Left lung (tissue), 10 donors: Measurements from ENCODE around the gene FBP1. TPM values are rescaled to one million over a fixed set of nuclear protein-coding genes. Genes with fewer than 3 reads are reported as not detected.

Experiments
- ATAC-seq: fragments of 200-7000 bp; cut with Tn5 transposase; one replicate; pipeline ENCODE4 v1.9.1; 2020; ENCODE audit warnings: moderate library complexity
- DNase-seq, 4 donors: peaks; one replicate each; pipeline ENCODE4 v3.0.0-alpha.2; 2013 to 2020
- H3K27ac ChIP-seq, 2 donors: fragments of 200-600 bp; sonication (generic) in 1 of 2; one replicate each; pipeline versions ENCODE4 v1.5.0 to v1.8.0; 2020 to 2021
- H3K27me3 ChIP-seq, 2 donors: fragments of 200-600 bp; sonication (generic) in 1 of 2; one replicate each; pipeline versions ENCODE4 v1.5.0 to v1.8.0; 2020 to 2021
- H3K36me3 ChIP-seq, 2 donors: fragments of 200-600 bp; sonication (generic) in 1 of 2; one replicate each; pipeline versions ENCODE4 v1.5.0 to v1.8.0; 2020 to 2021
- H3K4me1 ChIP-seq, 2 donors: fragments of 200-600 bp; one replicate each; pipeline ENCODE4 v1.8.0; 2021
- H3K4me3 ChIP-seq, 2 donors: fragments of 200-600 bp; sonication (generic) in 1 of 2; one replicate each; pipeline versions ENCODE4 v1.5.0 to v1.8.0; 2020 to 2021; ENCODE audit warnings: mild to moderate bottlenecking in 1 of 2
- H3K9me3 ChIP-seq, 2 donors: fragments of 200-600 bp; sonication (generic) in 1 of 2; one replicate each; pipeline versions ENCODE4 v1.5.0 to v1.8.0; 2020 to 2021
- intact Hi-C, 2 donors: fragments of 100-400 bp; cut with DNase I; formaldehyde crosslinking; loops; one replicate each; pipeline versions ENCODE4 v1.11.2 to v1.14.2; 2022
- polyA plus RNA-seq, 6 donors: library from polyadenylated mRNA; unstranded; fragments of 120-200 nt; gene quantifications; one replicate each; pipeline ENCODE4 v1.2.1, GENCODE V29; 2013; ENCODE audit not compliant: insufficient read length in 6 of 6
- total RNA-seq, 2 donors: library from RNA; stranded (reverse); fragmentation: NEBNext Ultra II Directional; extraction: Animal tissue kit (Norgen Biotek cat#: 25700); gene quantifications; one replicate each; pipeline ENCODE4 v1.2.1, GENCODE V29; 2021
- TF ChIP-seq, protein P1 (sequence below), 2 donors: fragments of 200-600 bp; sonication (generic) in 1 of 2; IDR thresholded peaks; one replicate each; pipeline versions ENCODE4 v1.5.0 to v1.8.0; 2021; ENCODE audit warnings: antibody characterized with exemption in 2 of 2
- donor health status: DM: no; HTN: yes; CAD: no.
- donor health status: DM: no; HTN: no; CAD: no.

Gene FBP1
- total and polyA plus RNA-seq, 8 donors: 15.9 to 210 (median 21.9) TPM

DNA sequence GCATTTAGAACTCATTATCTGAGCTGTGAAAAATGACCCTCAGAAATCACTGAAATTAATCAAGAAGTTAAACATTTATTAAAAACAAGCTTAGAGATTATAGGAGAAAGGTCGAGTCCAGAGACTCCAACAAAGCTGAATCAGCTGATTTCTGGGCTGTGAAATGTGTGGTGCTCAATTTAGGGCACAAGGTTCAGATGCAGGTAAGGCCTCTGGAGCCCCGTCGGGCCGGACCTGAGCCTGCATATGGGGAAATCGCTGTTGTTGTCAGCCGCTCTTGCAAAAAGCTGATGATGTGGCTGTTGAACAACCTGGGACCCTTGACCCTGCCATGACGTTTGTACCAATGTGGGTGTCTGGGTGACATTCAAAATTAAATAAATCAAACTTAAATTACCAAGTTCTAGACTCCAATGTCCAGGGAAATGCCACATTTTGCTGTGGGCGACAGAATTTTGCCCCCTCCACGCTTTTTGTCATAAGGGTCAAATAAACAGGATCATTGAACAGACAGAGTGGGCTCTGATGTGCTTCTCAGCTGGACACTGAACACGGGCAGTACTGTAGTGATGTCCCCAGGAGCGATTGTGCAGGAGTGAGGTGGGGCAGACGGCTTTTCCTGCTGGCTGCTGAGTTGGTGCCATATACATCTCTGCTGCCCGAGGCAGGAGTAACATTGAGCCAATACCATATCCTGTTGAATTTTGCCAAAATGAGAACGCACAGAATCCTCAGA lies 27.2 kb upstream of the FBP1 start:
- no peaks in the 10 kb centered on the region for H3K9me3 ChIP-seq
- intact Hi-C loops: no loop called here
- H3K27ac ChIP-seq: no peak overlapping the region
- H3K36me3 ChIP-seq: no peaks in the 10 kb centered on the region
- TF ChIP-seq, protein P1, sequence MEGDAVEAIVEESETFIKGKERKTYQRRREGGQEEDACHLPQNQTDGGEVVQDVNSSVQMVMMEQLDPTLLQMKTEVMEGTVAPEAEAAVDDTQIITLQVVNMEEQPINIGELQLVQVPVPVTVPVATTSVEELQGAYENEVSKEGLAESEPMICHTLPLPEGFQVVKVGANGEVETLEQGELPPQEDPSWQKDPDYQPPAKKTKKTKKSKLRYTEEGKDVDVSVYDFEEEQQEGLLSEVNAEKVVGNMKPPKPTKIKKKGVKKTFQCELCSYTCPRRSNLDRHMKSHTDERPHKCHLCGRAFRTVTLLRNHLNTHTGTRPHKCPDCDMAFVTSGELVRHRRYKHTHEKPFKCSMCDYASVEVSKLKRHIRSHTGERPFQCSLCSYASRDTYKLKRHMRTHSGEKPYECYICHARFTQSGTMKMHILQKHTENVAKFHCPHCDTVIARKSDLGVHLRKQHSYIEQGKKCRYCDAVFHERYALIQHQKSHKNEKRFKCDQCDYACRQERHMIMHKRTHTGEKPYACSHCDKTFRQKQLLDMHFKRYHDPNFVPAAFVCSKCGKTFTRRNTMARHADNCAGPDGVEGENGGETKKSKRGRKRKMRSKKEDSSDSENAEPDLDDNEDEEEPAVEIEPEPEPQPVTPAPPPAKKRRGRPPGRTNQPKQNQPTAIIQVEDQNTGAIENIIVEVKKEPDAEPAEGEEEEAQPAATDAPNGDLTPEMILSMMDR (IDR thresholded peaks at IDR 0.05): no peak
- no peaks in the 10 kb centered on the region for H3K27me3 ChIP-seq
- H3K4me3 ChIP-seq: no peak overlapping the region
- DNase-seq: no peak
- ATAC-seq: no peak
- H3K4me1 ChIP-seq: peaks cover 0 to 12% of the 10 kb centered on the region in 2 donors

GRCh38 chr9:94665613-94666012 lies 26.3 kb upstream of the FBP1 start:
- TF ChIP-seq, protein P1 (IDR thresholded peaks at IDR 0.05): no peak
- Histone ChIP-seq H3K4me1 (peaks cover 0 to 12% of the 10 kb centered on the region in 2 donors), H3K9me3 (no peaks in the 10 kb centered on the region), H3K4me3 (no peak overlapping the region), H3K36me3 (no peaks in the 10 kb centered on the region), H3K27ac (no peak overlapping the region), H3K27me3 (no peaks in the 10 kb centered on the region)
- ATAC-seq (no peak), DNase-seq (no peak)
- intact Hi-C loops: no loop called here

DNA sequence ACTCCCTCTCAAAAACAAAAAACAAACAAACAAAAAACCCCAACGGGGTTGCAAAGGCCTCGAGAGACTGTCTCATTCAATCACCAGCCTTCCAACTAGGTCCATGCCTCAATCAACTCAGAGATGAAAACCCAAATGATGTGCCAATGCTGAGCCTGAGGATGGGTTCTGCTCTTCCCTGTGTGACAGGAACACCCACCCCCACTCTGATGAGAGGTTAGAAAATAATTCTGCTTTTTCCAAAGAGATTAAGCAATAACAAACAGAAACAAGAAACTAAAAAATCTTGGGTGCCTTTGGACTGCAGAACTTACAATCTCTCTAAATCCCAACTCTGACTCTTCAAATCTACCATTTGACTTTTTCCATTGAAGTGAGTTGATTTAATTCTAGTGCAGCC lies 25.5 kb upstream of the FBP1 start:
- TF ChIP-seq, protein P1 (IDR thresholded peaks at IDR 0.05): no peak
- no peak for ATAC-seq
- DNase-seq: no peak
- no peak overlapping the region for H3K4me3 ChIP-seq
- no peaks in the 10 kb centered on the region for H3K9me3 ChIP-seq
- H3K36me3 ChIP-seq: no peaks in the 10 kb centered on the region
- H3K27ac ChIP-seq: no peak overlapping the region
- intact Hi-C loops: no loop called here
- H3K4me1 ChIP-seq: peaks cover 0 to 12% of the 10 kb centered on the region in 2 donors
- no peaks in the 10 kb centered on the region for H3K27me3 ChIP-seq

DNA sequence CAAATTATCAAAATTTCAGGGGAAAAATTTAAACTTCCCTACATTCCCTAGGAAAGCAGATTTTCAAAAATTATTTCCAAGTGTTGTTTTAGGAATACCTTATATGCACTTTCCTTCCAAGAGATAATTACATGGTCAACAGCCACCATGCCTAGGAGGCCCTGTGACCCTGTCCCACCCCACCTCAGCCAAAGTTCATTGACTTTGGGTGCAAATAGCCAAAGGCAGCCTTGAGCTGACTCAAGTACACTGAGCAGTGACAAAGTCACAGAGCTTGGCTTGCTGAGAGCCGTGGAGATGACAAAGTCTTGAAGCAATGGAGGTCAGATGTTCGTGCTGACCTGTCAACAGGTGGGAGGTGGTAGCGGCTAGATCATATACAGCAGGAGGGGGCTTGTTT lies 24.3 kb upstream of the FBP1 start:
- Histone ChIP-seq H3K4me1 (peaks cover 0 to 3% of the 10 kb centered on the region in 2 donors), H3K9me3 (no peaks in the 10 kb centered on the region), H3K27me3 (no peaks in the 10 kb centered on the region), H3K4me3 (no peak overlapping the region), H3K27ac (no peak overlapping the region), H3K36me3 (no peaks in the 10 kb centered on the region)
- TF ChIP-seq, protein P1 (IDR thresholded peaks at IDR 0.05): no peak
- DNase-seq (no peak), ATAC-seq (no peak)
- intact Hi-C loops: no loop called here

- ATAC-seq: peak; percentile 33
- TF ChIP-seq, protein P1 (IDR thresholded peaks at IDR 0.05): no peak
- no peaks in the 10 kb centered on the region for H3K36me3 ChIP-seq
- H3K4me3 ChIP-seq: no peak overlapping the region
- H3K27ac ChIP-seq: no peak overlapping the region
- H3K9me3 ChIP-seq: no peaks in the 10 kb centered on the region
- intact Hi-C loops: no loop called here
- DNase-seq: no peak
- no peaks in the 10 kb centered on the region for H3K4me1 ChIP-seq
- no peaks in the 10 kb centered on the region for H3K27me3 ChIP-seq
Observed at GRCh38 chr9:94663140-94663539, 23.8 kb upstream of the FBP1 start.
